Suprapubic skin (tissue), 4 donors: ENCODE data around the gene ADAD2. TPM values are rescaled to one million over a fixed set of nuclear protein-coding genes. Genes with fewer than 3 reads are reported as not detected.

Source experiments
- DNase-seq, 2 donors: peaks; one replicate each; pipeline ENCODE4 v3.0.0-alpha.2; 2019; ENCODE audit warnings: low spot score in 2 of 2
- H3K27ac ChIP-seq: fragments of 200-600 bp; sonication (generic); one replicate; pipeline ENCODE4 v1.5.1; 2019
- H3K27me3 ChIP-seq: fragments of 200-600 bp; sonication (generic); one replicate; pipeline ENCODE4 v1.5.1; 2019
- H3K36me3 ChIP-seq: fragments of 200-600 bp; sonication (generic); one replicate; pipeline ENCODE4 v1.5.1; 2019
- H3K4me1 ChIP-seq: fragments of 200-600 bp; sonication (generic); one replicate; pipeline ENCODE4 v1.5.1; 2019
- H3K4me3 ChIP-seq: fragments of 200-600 bp; sonication (generic); one replicate; pipeline ENCODE4 v1.5.1; 2019; ENCODE audit warnings: mild to moderate bottlenecking
- H3K9me3 ChIP-seq: fragments of 200-600 bp; sonication (generic); one replicate; pipeline ENCODE4 v1.5.1; 2019
- EP300 ChIP-seq: sonication (generic); formaldehyde crosslinking; IDR thresholded peaks from one replicate; pipeline ENCODE4 v1.6.1; 2017; ENCODE audit warnings: antibody characterized with exemption
- POLR2A ChIP-seq, 2 donors: fragments of 450-650 bp; IDR thresholded peaks; one replicate each; pipeline ENCODE4 v1.6.1; 2017; ENCODE audit warnings: antibody characterized with exemption in 2 of 2, mild to moderate bottlenecking in 2 of 2, moderate library complexity in 2 of 2
- POLR2AphosphoS5 ChIP-seq, 3 donors: sonication (generic); formaldehyde crosslinking; IDR thresholded peaks; one replicate each; pipeline ENCODE4 v1.6.1; 2017; ENCODE audit warnings: antibody characterized with exemption in 3 of 3
- WGBS: methylation state at CpG from one replicate; pipeline ENCODE4 v1.1.5; 2018; 5-methylcytosine and 5-hydroxymethylcytosine counted together
- total RNA-seq, 4 donors: library from RNA; depleted of rRNA; stranded (reverse); fragments of >200 nt; gene quantifications; one replicate each; pipeline ENCODE4 v1.1.0, GENCODE V29; 2016
- TF ChIP-seq, protein P1 (sequence below), 2 donors: fragments of 200-600 bp in 1 of 2; fragments of 450-650 bp in 1 of 2; sonication (generic) in 1 of 2; IDR thresholded peaks; one replicate each; pipeline ENCODE4 v1.5.1; 2016 to 2019; ENCODE audit warnings: antibody characterized with exemption in 2 of 2, mild to moderate bottlenecking in 1 of 2, moderate library complexity in 1 of 2

Gene ADAD2
- total RNA-seq, 4 donors from 2014 or later, result 1.9 to 2.6 (median 2.4) TPM; not detected in 1

DNA sequence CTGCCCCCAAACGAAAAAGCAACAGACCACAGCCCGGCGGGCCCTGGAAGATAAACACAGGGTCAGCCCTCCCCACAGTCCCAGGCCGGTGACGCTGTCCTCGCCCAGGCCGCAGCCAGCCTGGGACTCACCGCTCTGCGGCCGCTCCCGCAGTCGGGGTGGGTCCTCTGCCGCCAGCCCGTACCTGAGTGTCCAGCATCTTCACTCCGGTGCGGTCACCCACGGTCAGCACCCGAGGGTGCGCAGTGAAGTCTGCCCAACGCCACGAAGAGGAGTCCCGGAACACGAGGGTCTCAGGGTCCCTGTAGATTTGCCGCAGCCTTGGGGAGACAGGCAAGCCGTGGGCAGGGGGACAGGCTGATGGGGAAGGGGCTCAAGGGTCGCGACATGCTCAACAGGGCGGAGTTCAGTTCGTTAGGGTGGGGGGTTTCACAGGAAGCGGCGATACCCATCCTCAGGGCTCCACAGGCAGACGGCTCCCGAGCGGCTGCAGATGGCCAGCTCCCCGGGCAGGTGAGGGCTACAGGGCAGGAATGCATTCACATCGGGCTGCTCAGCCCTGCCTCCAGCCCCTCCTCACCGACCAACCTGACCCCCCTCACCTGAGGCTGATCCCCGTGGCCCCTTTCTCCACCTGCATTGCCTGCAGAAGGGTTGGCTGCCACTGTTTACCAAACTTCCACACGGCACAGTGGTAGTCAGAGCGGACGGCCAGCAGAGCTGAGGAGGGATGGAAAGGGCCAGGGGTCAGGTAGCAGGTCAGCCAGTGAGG, 9.6 kb upstream of the ADAD2 start:
- no peak overlapping the region for H3K27ac ChIP-seq
- no peak for TF ChIP-seq POLR2AphosphoS5 (IDR thresholded peaks at IDR 0.05)
- TF ChIP-seq, protein P1, sequence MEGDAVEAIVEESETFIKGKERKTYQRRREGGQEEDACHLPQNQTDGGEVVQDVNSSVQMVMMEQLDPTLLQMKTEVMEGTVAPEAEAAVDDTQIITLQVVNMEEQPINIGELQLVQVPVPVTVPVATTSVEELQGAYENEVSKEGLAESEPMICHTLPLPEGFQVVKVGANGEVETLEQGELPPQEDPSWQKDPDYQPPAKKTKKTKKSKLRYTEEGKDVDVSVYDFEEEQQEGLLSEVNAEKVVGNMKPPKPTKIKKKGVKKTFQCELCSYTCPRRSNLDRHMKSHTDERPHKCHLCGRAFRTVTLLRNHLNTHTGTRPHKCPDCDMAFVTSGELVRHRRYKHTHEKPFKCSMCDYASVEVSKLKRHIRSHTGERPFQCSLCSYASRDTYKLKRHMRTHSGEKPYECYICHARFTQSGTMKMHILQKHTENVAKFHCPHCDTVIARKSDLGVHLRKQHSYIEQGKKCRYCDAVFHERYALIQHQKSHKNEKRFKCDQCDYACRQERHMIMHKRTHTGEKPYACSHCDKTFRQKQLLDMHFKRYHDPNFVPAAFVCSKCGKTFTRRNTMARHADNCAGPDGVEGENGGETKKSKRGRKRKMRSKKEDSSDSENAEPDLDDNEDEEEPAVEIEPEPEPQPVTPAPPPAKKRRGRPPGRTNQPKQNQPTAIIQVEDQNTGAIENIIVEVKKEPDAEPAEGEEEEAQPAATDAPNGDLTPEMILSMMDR (IDR thresholded peaks at IDR 0.05), result no peak
- TF ChIP-seq POLR2A (IDR thresholded peaks at IDR 0.05), result no peak
- no peak for TF ChIP-seq EP300
- H3K27me3 ChIP-seq, result no peaks in the 10 kb centered on the region
- H3K4me1 ChIP-seq, result peaks cover 37% of the 10 kb centered on the region
- no peak overlapping the region for H3K4me3 ChIP-seq
- no peaks in the 10 kb centered on the region for H3K9me3 ChIP-seq
- H3K36me3 ChIP-seq, result peaks cover 59% of the 10 kb centered on the region
- no peak for DNase-seq
- WGBS, result 91% methylated on average over 6 of the region's 41 CpGs

DNA sequence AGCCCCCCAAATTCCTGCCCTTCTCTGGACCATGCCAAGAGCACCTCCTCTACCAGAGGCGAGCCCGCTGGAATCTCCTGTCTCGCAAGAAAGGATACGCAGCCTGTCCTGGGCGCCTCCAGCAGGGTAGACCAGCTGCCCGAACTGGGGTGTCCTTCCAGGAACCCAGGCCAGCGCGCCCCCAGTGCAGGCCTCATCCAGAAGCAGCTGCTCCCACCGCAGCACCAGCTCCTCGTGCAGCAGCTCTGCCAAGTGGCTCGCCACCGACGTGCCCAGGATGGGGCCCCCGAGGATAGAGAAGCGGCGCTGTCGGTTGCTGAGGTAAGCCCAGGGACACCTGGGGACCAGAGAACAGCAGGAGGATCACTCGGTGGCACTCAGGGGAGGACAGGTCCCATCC, 8.9 kb upstream of the ADAD2 start:
- DNase-seq, result no peak
- 98% methylated on average over 8 of the region's 18 CpGs for WGBS
- H3K4me1 ChIP-seq, result peaks cover 30% of the 10 kb centered on the region
- no peak overlapping the region for H3K4me3 ChIP-seq
- no peaks in the 10 kb centered on the region for H3K9me3 ChIP-seq
- no peak overlapping the region for H3K27ac ChIP-seq
- TF ChIP-seq POLR2AphosphoS5 (IDR thresholded peaks at IDR 0.05), result no peak
- TF ChIP-seq, protein P1 (IDR thresholded peaks at IDR 0.05), result no peak
- TF ChIP-seq EP300, result no peak
- TF ChIP-seq POLR2A (IDR thresholded peaks at IDR 0.05), result no peak
- no peaks in the 10 kb centered on the region for H3K27me3 ChIP-seq
- peaks cover 59% of the 10 kb centered on the region for H3K36me3 ChIP-seq

DNA sequence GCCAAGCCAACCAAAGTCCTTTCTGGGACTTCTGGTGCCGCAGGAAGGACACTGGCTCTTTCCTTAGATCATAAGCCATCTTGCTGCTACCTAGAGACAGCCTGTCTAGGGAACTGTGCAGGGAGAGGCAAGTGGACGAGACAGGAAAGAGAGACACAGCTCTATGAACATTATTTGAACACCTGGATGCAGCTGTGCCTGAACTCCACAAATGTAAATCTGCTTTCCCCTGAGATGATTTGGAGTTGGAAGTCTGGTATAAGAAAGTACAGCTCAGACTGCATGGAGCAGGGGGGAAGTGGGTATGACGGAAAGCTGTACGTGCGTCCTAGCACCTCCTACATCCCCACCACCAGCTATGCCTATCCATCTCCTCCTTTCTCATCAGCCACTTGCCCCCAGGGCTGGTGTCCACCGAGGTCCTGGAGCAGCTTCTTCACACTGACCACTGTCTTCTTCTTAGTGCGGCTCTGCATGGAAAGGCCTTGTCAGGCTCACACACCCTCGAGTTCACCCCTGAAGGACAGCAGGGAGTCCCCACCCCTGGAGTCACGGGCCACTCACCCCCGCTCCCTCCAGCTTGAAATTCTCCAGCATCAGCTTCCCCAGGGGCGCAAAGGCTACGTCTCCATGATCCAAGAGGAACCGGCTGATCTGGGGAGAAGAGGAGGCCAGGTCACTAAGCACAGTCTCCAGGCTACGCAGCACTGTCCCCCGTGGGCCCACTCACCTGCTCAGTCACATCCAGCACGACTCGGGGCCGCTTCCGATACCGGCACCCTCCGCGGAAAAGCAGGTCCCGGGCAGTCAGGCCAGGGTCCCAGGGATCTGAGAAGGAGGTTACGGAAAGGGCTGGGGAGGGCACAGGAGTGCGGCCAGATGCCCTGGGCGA, 8.0 kb upstream of the ADAD2 start:
- Histone ChIP-seq H3K4me1 (peaks cover 22% of the 10 kb centered on the region), H3K36me3 (peaks cover 59% of the 10 kb centered on the region), H3K27ac (no peak overlapping the region), H3K9me3 (no peaks in the 10 kb centered on the region), H3K27me3 (no peaks in the 10 kb centered on the region), H3K4me3 (no peak overlapping the region)
- no peak for DNase-seq
- TF ChIP-seq POLR2AphosphoS5 (IDR thresholded peaks at IDR 0.05), result no peak
- TF ChIP-seq EP300, result no peak
- TF ChIP-seq, protein P1 (IDR thresholded peaks at IDR 0.05), result no peak
- TF ChIP-seq POLR2A (IDR thresholded peaks at IDR 0.05), result no peak
- WGBS, result 96% methylated on average over 26 of the region's 26 CpGs

DNA sequence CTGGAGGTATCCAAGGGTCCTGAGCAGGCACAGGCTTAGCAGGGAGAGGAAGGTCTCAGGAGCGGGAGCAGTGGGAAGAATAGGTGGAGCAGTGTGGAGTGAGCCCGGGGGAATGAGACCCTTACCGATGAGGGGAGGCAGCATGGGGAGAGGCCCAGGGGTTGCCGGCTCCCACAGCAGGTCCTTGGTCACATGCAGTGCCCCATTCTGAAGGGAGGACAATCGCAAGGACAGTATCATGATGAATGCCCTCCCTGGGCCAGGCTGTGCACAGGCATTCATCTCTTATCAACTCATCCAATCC, 7.4 kb upstream of the ADAD2 start:
- H3K9me3 ChIP-seq, result no peaks in the 10 kb centered on the region
- WGBS, result 89% methylated on average over 3 of the region's 5 CpGs
- H3K4me3 ChIP-seq, result no peak overlapping the region
- H3K4me1 ChIP-seq, result peaks cover 20% of the 10 kb centered on the region
- DNase-seq, result no peak
- TF ChIP-seq POLR2A (IDR thresholded peaks at IDR 0.05) (no peak), POLR2AphosphoS5 (IDR thresholded peaks at IDR 0.05) (no peak), EP300 (no peak)
- TF ChIP-seq, protein P1 (IDR thresholded peaks at IDR 0.05), result no peak
- H3K27me3 ChIP-seq, result no peaks in the 10 kb centered on the region
- no peak overlapping the region for H3K27ac ChIP-seq
- H3K36me3 ChIP-seq, result peaks cover 54% of the 10 kb centered on the region
